ENCODE data around the gene KLHL14. TPM values are rescaled to one million over a fixed set of nuclear protein-coding genes. Genes with fewer than 3 reads are reported as not detected.

The KLHL14 gene
- total RNA-seq, 1 donor, result not detected

GRCh38 chr18:32623563-32623962 lies 149.3 kb downstream of the KLHL14 start:
- H3K9me3 ChIP-seq (ENCODE audit: low read depth, low read length), result no peaks in the 10 kb centered on the region
- no peak overlapping the region for H3K4me2 ChIP-seq (ENCODE audit: insufficient read depth, low read length)
- no peaks in the 10 kb centered on the region for H4K20me1 ChIP-seq (ENCODE audit: insufficient read depth, low read length)
- no peak for TF ChIP-seq CTCF (IDR thresholded peaks at IDR 0.05; ENCODE audit: extremely low read depth, low read depth, low read length)
- no peak overlapping the region for H3K4me3 ChIP-seq (ENCODE audit: insufficient read depth, low read length)
- DNase-seq (ENCODE audit: insufficient read length, low spot score, missing footprints), result no peak
- H3K36me3 ChIP-seq (ENCODE audit: insufficient read depth, low read length), result no peaks in the 10 kb centered on the region
- no peak overlapping the region for H3K27ac ChIP-seq (ENCODE audit: low read depth, low read length)
- H3K79me2 ChIP-seq (ENCODE audit: insufficient read depth, low read length), result no peaks in the 10 kb centered on the region
- no peaks in the 10 kb centered on the region for H3K27me3 ChIP-seq (ENCODE audit: insufficient read depth, low read length)
- H2AFZ ChIP-seq (ENCODE audit: low read length), result no peak overlapping the region
- no peaks in the 10 kb centered on the region for H3K4me1 ChIP-seq (ENCODE audit: insufficient read depth, low read length)

Small RNA genes within 50 kb of the gene (small RNA-seq; reads per million reads assigned to genes)
- gene AC012123.2, result not detected

Measured in osteoblast (primary cell).